Loucy (cell line): Measurements from ENCODE around the gene STAT4.

ENCODE experiments used
- CTCF ChIP-seq: fragments of 200-600 bp; sonication (generic); conservative IDR thresholded peaks from 2 replicates; pipeline ENCODE4 v1.5.1; 2014; ENCODE audit warnings: mild to moderate bottlenecking, antibody characterized with exemption, low read length
- EZH2phosphoT487 ChIP-seq: fragments of 200-600 bp; IDR thresholded peaks from 2 replicates; pipeline ENCODE4 v1.6.1; 2018; ENCODE audit warnings: antibody characterized with exemption, mild to moderate bottlenecking, moderate library complexity, borderline replicate concordance

- no peak for TF ChIP-seq CTCF
- TF ChIP-seq EZH2phosphoT487, result no peak
These were observed 161.9 kb downstream of the STAT4 start for GRCh38 chr2:190988910-190989309.
